HepG2 (cell line): ENCODE measurements around the gene GNB1. TPM values are rescaled to one million over a fixed set of nuclear protein-coding genes. Genes with fewer than 3 reads are reported as not detected.

ENCODE experiments used
- ESRRA ChIP-seq: sonication (generic); formaldehyde crosslinking; IDR thresholded peaks from 2 replicates; pipeline ENCODE4 v1.5.1; 2020; ENCODE audit warnings: mild to moderate bottlenecking, low read depth, missing genetic modification reagents
- JUNB ChIP-seq: sonication (generic); formaldehyde crosslinking; IDR thresholded peaks from 2 replicates; pipeline ENCODE4 v1.8.0; 2022; ENCODE audit warnings: missing genetic modification reagents, mild to moderate bottlenecking, borderline replicate concordance
- KLF12 ChIP-seq: sonication (generic); formaldehyde crosslinking; IDR thresholded peaks from 2 replicates; pipeline ENCODE4 v1.4.0; 2020; ENCODE audit warnings: missing genetic modification reagents, borderline replicate concordance
- NFE2L2 ChIP-seq: fragments of 150-350 bp; IDR thresholded peaks from 2 replicates; pipeline ENCODE4 v1.6.1; 2014; ENCODE audit warnings: low read length
- RARA ChIP-seq: IDR thresholded peaks from 2 replicates; pipeline ENCODE4 v1.6.1; 2016; ENCODE audit warnings: missing genetic modification reagents, missing compliant biosample characterization
- RELA ChIP-seq: sonication (generic); formaldehyde crosslinking; IDR thresholded peaks from 2 replicates; pipeline ENCODE4 v1.4.0; 2020; ENCODE audit warnings: missing genetic modification reagents
- SP2 ChIP-seq: sonication (generic); formaldehyde crosslinking; IDR thresholded peaks from 2 replicates; pipeline ENCODE4 v1.5.1; 2020; ENCODE audit warnings: mild to moderate bottlenecking, missing genetic modification reagents
- STAT5B ChIP-seq: sonication (generic); formaldehyde crosslinking; IDR thresholded peaks from 2 replicates; pipeline ENCODE4 v1.4.0; 2020; ENCODE audit warnings: missing genetic modification reagents
- ZNF569 ChIP-seq: sonication (generic); formaldehyde crosslinking; IDR thresholded peaks from 2 replicates; pipeline ENCODE4 v1.5.0; 2020; ENCODE audit warnings: mild to moderate bottlenecking, missing genetic modification reagents, moderate library complexity, borderline replicate concordance
- ZNF709 ChIP-seq: sonication (generic); formaldehyde crosslinking; IDR thresholded peaks from 2 replicates; pipeline ENCODE4 v1.5.0; 2020; ENCODE audit warnings: mild to moderate bottlenecking, missing genetic modification reagents
- ZNF879 ChIP-seq: sonication (generic); formaldehyde crosslinking; IDR thresholded peaks from 2 replicates; pipeline ENCODE4 v1.8.1; 2023; ENCODE audit warnings: missing genetic modification reagents
- ZNF891 ChIP-seq: sonication (generic); formaldehyde crosslinking; IDR thresholded peaks from 2 replicates; pipeline ENCODE4 v1.5.0; 2020; ENCODE audit warnings: mild to moderate bottlenecking, missing genetic modification reagents
- polyA plus RNA-seq, 8 experiments: library from polyadenylated mRNA; depleted of rRNA in 3 of 8; stranded (reverse) in 7 of 8; unstranded in 1 of 8; fragments of >200 nt; fragmentation: Illumina TruSeq in 4 of 8; extraction: Trizol in 4 of 8; gene quantifications; 2 replicates each; pipeline versions ENCODE4 v1.2.1 to v1.2.3, GENCODE V29; 2011 to 2016; ENCODE audit warnings: low read depth in 4 of 8, missing spikeins in 1 of 8, mixed read lengths in 1 of 8; ENCODE audit not compliant: insufficient read depth in 1 of 8
- total RNA-seq, 5 experiments: library from RNA; depleted of rRNA; stranded (reverse); fragments of >200 nt; fragmentation: Illumina TruSeq; extraction: Trizol; gene quantifications; 2 replicates each; pipeline ENCODE4 v1.2.3, GENCODE V29; 2016; ENCODE audit warnings: low read depth in 1 of 5
- TF ChIP-seq, protein P1 (sequence below): sonication (generic); formaldehyde crosslinking; IDR thresholded peaks from 2 replicates; pipeline ENCODE4 v1.4.0; 2020; ENCODE audit warnings: mild to moderate bottlenecking, missing genetic modification reagents
- TF ChIP-seq, protein P2 (sequence below): sonication (generic); formaldehyde crosslinking; IDR thresholded peaks from 2 replicates; pipeline ENCODE4 v1.8.0; 2022; ENCODE audit warnings: mild to moderate bottlenecking, missing genetic modification reagents; ENCODE audit not compliant: insufficient replicate concordance
- TF ChIP-seq, protein P3 (sequence below): sonication (generic); formaldehyde crosslinking; conservative IDR thresholded peaks from 2 replicates; pipeline ENCODE4 v1.8.0; 2022; ENCODE audit warnings: missing genetic modification reagents
- TF ChIP-seq, protein P4 (sequence below): sonication (generic); formaldehyde crosslinking; conservative IDR thresholded peaks from 2 replicates; pipeline ENCODE4 v1.8.1; 2023; ENCODE audit warnings: missing genetic modification reagents

The GNB1 gene
- total and polyA plus RNA-seq, 2 of the 13 experiments (the other 11 are each of a cell fraction or from before 2014, with no cell fraction given) = 66.2 to 327 TPM

DNA sequence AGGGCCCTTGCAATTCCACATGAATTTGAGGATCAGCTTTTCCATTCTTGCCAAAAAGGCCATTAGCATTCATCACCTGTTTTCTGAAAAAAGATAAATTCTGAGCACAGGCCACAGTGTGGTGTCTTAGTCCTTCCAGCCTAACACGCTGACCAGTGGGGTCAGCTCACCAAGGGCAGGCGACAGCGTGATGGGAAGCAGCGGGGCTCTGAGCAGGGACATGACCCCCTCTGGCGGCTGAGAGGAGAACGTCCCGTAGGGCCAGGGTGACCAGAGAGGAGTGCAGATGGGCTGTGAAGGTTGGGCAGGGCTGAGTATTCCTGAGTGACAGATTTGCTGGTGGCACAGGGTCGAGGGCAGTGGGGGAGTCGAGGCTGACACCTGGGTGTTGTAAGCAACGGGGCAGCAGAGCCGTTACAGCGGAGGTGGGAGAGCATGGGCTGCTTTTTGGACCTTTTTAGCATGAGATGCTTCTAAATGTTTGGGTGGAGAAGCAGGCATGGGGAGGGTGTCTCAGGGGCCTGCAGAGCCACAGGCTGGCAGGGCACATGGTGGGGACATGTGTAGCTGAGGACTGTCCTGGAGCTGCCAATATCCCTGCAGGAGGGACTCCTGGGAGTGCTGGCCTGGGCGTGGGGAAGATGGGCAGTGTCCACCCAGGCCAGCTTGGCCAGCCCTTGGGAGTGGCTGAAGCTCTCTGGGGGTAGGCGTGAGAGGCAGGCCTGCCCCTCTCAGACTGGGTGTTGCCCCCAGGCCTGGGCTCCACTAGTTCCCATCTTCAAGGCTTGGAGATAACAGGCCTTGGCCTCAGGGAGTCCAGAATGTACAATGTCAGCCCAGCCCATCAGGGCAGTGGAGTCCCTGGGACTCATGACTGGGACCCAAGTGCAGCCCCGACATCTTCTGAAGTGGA lies 15.6 kb upstream of the GNB1 start (continued):
- no peak for TF ChIP-seq SP2
- no peak for TF ChIP-seq RELA
- no peak for TF ChIP-seq ZNF879
- no peak for TF ChIP-seq JUNB
- peak; percentile 89 for TF ChIP-seq ESRRA (CRISPR knock-in tag)
- no peak; the same call in 1 of the 2 replicates for TF ChIP-seq STAT5B
- peak; percentile 43; the same call in 1 of the 2 replicates for TF ChIP-seq RARA
- TF ChIP-seq ZNF709 = no peak
- TF ChIP-seq ZNF891 (CRISPR knock-in tag) = no peak
- TF ChIP-seq, protein P1, sequence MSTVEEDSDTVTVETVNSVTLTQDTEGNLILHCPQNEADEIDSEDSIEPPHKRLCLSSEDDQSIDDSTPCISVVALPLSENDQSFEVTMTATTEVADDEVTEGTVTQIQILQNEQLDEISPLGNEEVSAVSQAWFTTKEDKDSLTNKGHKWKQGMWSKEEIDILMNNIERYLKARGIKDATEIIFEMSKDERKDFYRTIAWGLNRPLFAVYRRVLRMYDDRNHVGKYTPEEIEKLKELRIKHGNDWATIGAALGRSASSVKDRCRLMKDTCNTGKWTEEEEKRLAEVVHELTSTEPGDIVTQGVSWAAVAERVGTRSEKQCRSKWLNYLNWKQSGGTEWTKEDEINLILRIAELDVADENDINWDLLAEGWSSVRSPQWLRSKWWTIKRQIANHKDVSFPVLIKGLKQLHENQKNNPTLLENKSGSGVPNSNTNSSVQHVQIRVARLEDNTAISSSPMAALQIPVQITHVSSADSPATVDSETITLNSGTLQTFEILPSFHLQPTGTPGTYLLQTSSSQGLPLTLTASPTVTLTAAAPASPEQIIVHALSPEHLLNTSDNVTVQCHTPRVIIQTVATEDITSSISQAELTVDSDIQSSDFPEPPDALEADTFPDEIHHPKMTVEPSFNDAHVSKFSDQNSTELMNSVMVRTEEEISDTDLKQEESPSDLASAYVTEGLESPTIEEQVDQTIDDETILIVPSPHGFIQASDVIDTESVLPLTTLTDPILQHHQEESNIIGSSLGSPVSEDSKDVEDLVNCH (CRISPR knock-in tag) = no peak
- TF ChIP-seq, protein P2, sequence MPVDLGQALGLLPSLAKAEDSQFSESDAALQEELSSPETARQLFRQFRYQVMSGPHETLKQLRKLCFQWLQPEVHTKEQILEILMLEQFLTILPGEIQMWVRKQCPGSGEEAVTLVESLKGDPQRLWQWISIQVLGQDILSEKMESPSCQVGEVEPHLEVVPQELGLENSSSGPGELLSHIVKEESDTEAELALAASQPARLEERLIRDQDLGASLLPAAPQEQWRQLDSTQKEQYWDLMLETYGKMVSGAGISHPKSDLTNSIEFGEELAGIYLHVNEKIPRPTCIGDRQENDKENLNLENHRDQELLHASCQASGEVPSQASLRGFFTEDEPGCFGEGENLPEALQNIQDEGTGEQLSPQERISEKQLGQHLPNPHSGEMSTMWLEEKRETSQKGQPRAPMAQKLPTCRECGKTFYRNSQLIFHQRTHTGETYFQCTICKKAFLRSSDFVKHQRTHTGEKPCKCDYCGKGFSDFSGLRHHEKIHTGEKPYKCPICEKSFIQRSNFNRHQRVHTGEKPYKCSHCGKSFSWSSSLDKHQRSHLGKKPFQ (CRISPR knock-in tag) = no peak
- TF ChIP-seq NFE2L2 = no peak
- no peak for TF ChIP-seq ZNF569 (CRISPR knock-in tag)
- TF ChIP-seq KLF12 (CRISPR knock-in tag) = no peak
- TF ChIP-seq, protein P3, sequence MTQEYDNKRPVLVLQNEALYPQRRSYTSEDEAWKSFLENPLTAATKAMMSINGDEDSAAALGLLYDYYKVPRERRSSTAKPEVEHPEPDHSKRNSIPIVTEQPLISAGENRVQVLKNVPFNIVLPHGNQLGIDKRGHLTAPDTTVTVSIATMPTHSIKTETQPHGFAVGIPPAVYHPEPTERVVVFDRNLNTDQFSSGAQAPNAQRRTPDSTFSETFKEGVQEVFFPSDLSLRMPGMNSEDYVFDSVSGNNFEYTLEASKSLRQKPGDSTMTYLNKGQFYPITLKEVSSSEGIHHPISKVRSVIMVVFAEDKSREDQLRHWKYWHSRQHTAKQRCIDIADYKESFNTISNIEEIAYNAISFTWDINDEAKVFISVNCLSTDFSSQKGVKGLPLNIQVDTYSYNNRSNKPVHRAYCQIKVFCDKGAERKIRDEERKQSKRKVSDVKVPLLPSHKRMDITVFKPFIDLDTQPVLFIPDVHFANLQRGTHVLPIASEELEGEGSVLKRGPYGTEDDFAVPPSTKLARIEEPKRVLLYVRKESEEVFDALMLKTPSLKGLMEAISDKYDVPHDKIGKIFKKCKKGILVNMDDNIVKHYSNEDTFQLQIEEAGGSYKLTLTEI (CRISPR knock-in tag) = no peak
- TF ChIP-seq, protein P4, sequence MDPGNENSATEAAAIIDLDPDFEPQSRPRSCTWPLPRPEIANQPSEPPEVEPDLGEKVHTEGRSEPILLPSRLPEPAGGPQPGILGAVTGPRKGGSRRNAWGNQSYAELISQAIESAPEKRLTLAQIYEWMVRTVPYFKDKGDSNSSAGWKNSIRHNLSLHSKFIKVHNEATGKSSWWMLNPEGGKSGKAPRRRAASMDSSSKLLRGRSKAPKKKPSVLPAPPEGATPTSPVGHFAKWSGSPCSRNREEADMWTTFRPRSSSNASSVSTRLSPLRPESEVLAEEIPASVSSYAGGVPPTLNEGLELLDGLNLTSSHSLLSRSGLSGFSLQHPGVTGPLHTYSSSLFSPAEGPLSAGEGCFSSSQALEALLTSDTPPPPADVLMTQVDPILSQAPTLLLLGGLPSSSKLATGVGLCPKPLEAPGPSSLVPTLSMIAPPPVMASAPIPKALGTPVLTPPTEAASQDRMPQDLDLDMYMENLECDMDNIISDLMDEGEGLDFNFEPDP (CRISPR knock-in tag) = no peak
